Activated CD4-positive, alpha-beta T cell treated with anti-CD3 and anti-CD28 coated beads, Interleukin-2, amount 10 ng/mL, durations not matched to agents 7 days and 5 days (primary cell): Measurements from ENCODE around the gene ADAR. TPM values are rescaled to one million over a fixed set of nuclear protein-coding genes. Genes with fewer than 3 reads are reported as not detected.

ENCODE experiments used
- CTCF ChIA-PET: fragments of 350-600 bp; sonication (Branson Sonifier 250); formaldehyde crosslinking; loops from one replicate; lab custom pipeline; 2021; ENCODE audit warnings: antibody characterized with exemption; lab: Charles Lee
- POLR2A ChIA-PET: fragments of 350-600 bp; sonication (Branson Sonifier 250); formaldehyde crosslinking; loops from one replicate; lab custom pipeline; 2021; ENCODE audit warnings: antibody characterized with exemption; lab: Charles Lee
- DNase-seq: peaks from one replicate; pipeline ENCODE4 v3.0.0-alpha.2; 2020
- H3K27ac Mint-ChIP-seq: one replicate; pipeline ENCODE4 v1.8.0; 2021; ENCODE audit warnings: mild to moderate bottlenecking, moderate library complexity, mixed read lengths
- H3K27me3 Mint-ChIP-seq: one replicate; pipeline ENCODE4 v1.8.0; 2021; ENCODE audit warnings: mixed read lengths
- H3K36me3 Mint-ChIP-seq: one replicate; pipeline ENCODE4 v1.8.0; 2021; ENCODE audit warnings: low read depth, mixed read lengths
- H3K4me1 Mint-ChIP-seq: one replicate; pipeline ENCODE4 v1.8.0; 2021; ENCODE audit warnings: mixed read lengths
- H3K4me3 Mint-ChIP-seq: one replicate; pipeline ENCODE4 v1.8.0; 2021; ENCODE audit warnings: mild to moderate bottlenecking, moderate library complexity, mixed read lengths
- H3K9me3 Mint-ChIP-seq: one replicate; pipeline ENCODE4 v1.8.0; 2021; ENCODE audit warnings: mixed read lengths
- total RNA-seq, 2 experiments: library from RNA; stranded (reverse); gene quantifications; one replicate each; pipeline ENCODE4 v1.2.3, GENCODE V29; 2021

The ADAR gene
- total RNA-seq, 2 experiments from 2014 or later, result 384 to 394 TPM

GRCh38 chr1:154565876-154566275 lies 42.1 kb downstream of the ADAR start:
- DNase-seq, result no peak
- POLR2A ChIA-PET, result no interaction called here
- Mint-ChIP-seq H3K9me3 (no peaks in the 10 kb centered on the region), H3K4me1 (peaks cover 8% of the 10 kb centered on the region), H3K27ac (no peak overlapping the region), H3K27me3 (peaks cover 21% of the 10 kb centered on the region), H3K36me3 (no peaks in the 10 kb centered on the region), H3K4me3 (no peak overlapping the region)
- CTCF ChIA-PET, result no interaction called here

- H3K27me3 Mint-ChIP-seq, result no peaks in the 10 kb centered on the region
- H3K36me3 Mint-ChIP-seq, result peaks cover 26% of the 10 kb centered on the region
- peak overlapping the region; percentile 84 for H3K4me3 Mint-ChIP-seq
- ChIA-PET POLR2A (no interaction called here), CTCF (interaction anchor here (0.6 to 2.3 kb wide), 37 partner anchors 8 to 526 kb away, joined by 3 to 11 read pairs (median 4); partner anchors contain the start of genes CHRNB2, LENEP and PMVK)
- peak; percentile 91 for DNase-seq
- no peaks in the 10 kb centered on the region for H3K9me3 Mint-ChIP-seq
- H3K4me1 Mint-ChIP-seq, result peaks cover 42% of the 10 kb centered on the region
- peak overlapping the region; percentile 90 for H3K27ac Mint-ChIP-seq
Measured at GRCh38 chr1:154559466-154560044, 48.4 kb downstream of the ADAR start.

GRCh38 chr1:154558720-154559465 lies 49.1 kb downstream of the ADAR start:
- ChIA-PET CTCF (interaction anchor here (0.7 to 2.3 kb wide), 28 partner anchors 9 to 441 kb away, joined by 3 to 11 read pairs (median 4); partner anchors contain the start of genes CHRNB2, LENEP and PMVK), POLR2A (no interaction called here)
- Mint-ChIP-seq H3K36me3 (peaks cover 29% of the 10 kb centered on the region), H3K27ac (peak overlapping the region; percentile 90), H3K4me3 (peak overlapping the region; percentile 84), H3K9me3 (no peaks in the 10 kb centered on the region), H3K27me3 (no peaks in the 10 kb centered on the region), H3K4me1 (peaks cover 42% of the 10 kb centered on the region)
- DNase-seq, result peak; percentile 99

- H3K9me3 Mint-ChIP-seq, result no peaks in the 10 kb centered on the region
- peak; percentile 40 for DNase-seq
- ChIA-PET POLR2A (interaction anchor here (0.6 kb wide), 1 partner anchor 60 kb away, joined by 4 read pairs; no protein-coding TSS in a partner anchor), CTCF (interaction anchor here (0.7 to 1.5 kb wide), 2 partner anchors 37 to 78 kb away, joined by 3 to 4 read pairs; no protein-coding TSS in a partner anchor)
- H3K27me3 Mint-ChIP-seq, result no peaks in the 10 kb centered on the region
- peaks cover 42% of the 10 kb centered on the region for H3K4me1 Mint-ChIP-seq
- peak within 1 kb of the TSS; percentile 91 for H3K27ac Mint-ChIP-seq
- H3K4me3 Mint-ChIP-seq, result peak within 1 kb of the TSS; percentile 87
- H3K36me3 Mint-ChIP-seq, result peaks cover 37% of the 10 kb centered on the region
Measured at GRCh38 chr1:154557939-154558719, 49.9 kb downstream of the ADAR start, which contains the start of gene UBE2Q1. Gene UBE2Q1, minus strand, starts transcription at chr1:154558662. Its CDS starts 109 bp downstream, at chr1:154558553.

- H3K4me3 Mint-ChIP-seq, result peak overlapping the region; percentile 87
- ChIA-PET CTCF (interaction anchor here (1.0 to 1.5 kb wide), 2 partner anchors 11 to 78 kb away, joined by 3 to 4 read pairs; no protein-coding TSS in a partner anchor), POLR2A (interaction anchor here (0.6 kb wide), 1 partner anchor 60 kb away, joined by 4 read pairs; no protein-coding TSS in a partner anchor)
- H3K36me3 Mint-ChIP-seq, result peaks cover 43% of the 10 kb centered on the region
- H3K4me1 Mint-ChIP-seq, result peaks cover 42% of the 10 kb centered on the region
- no peak for DNase-seq
- no peaks in the 10 kb centered on the region for H3K9me3 Mint-ChIP-seq
- H3K27me3 Mint-ChIP-seq, result no peaks in the 10 kb centered on the region
- H3K27ac Mint-ChIP-seq, result peak overlapping the region; percentile 91
Measured at GRCh38 chr1:154557248-154557938, 50.6 kb downstream of the ADAR start.

- Mint-ChIP-seq H3K9me3 (no peaks in the 10 kb centered on the region), H3K27me3 (no peaks in the 10 kb centered on the region), H3K36me3 (peaks cover 53% of the 10 kb centered on the region), H3K27ac (peak overlapping the region; percentile 64), H3K4me1 (peaks cover 42% of the 10 kb centered on the region), H3K4me3 (peak overlapping the region; percentile 87)
- POLR2A ChIA-PET, result no interaction called here
- CTCF ChIA-PET, result interaction anchor here (1.0 to 1.6 kb wide), 2 partner anchors 10 to 14 kb away, joined by 3 to 4 read pairs; no protein-coding TSS in a partner anchor
- DNase-seq, result no peak
Measured at GRCh38 chr1:154556422-154556821, 51.6 kb downstream of the ADAR start.

GRCh38 chr1:154553056-154554030 lies 54.6 kb downstream of the ADAR start:
- no peaks in the 10 kb centered on the region for H3K27me3 Mint-ChIP-seq
- H3K27ac Mint-ChIP-seq, result no peak overlapping the region
- ChIA-PET CTCF (interaction anchor here (1.3 to 1.4 kb wide), 2 partner anchors 14 to 74 kb away, joined by 3 to 5 read pairs; no protein-coding TSS in a partner anchor), POLR2A (no interaction called here)
- peaks cover 76% of the 10 kb centered on the region for H3K36me3 Mint-ChIP-seq
- H3K4me3 Mint-ChIP-seq, result no peak overlapping the region
- DNase-seq, result no peak
- no peaks in the 10 kb centered on the region for H3K9me3 Mint-ChIP-seq
- H3K4me1 Mint-ChIP-seq, result peaks cover 40% of the 10 kb centered on the region

- POLR2A ChIA-PET, result no interaction called here
Measured at GRCh38 chr1:154552036-154552435, 56.0 kb downstream of the ADAR start.

GRCh38 chr1:154551474-154551873 lies 56.5 kb downstream of the ADAR start:
- H3K4me3 Mint-ChIP-seq, result no peak overlapping the region
- no peak for DNase-seq
- H3K27me3 Mint-ChIP-seq, result no peaks in the 10 kb centered on the region
- H3K36me3 Mint-ChIP-seq, result peaks cover 69% of the 10 kb centered on the region
- POLR2A ChIA-PET, result no interaction called here
- no peak overlapping the region for H3K27ac Mint-ChIP-seq
- CTCF ChIA-PET, result interaction anchor here (0.6 kb wide), 1 partner anchor 1482 kb away, joined by 3 read pairs; no protein-coding TSS in a partner anchor
- no peaks in the 10 kb centered on the region for H3K9me3 Mint-ChIP-seq
- H3K4me1 Mint-ChIP-seq, result peaks cover 32% of the 10 kb centered on the region

More at GRCh38 chr1:154552036-154552435, 56.0 kb downstream of the ADAR start:
- CTCF ChIA-PET, result interaction anchor here (0.9 kb wide), 1 partner anchor 73 kb away, joined by 4 read pairs; no protein-coding TSS in a partner anchor
- Mint-ChIP-seq H3K27ac (no peak overlapping the region), H3K4me1 (peaks cover 37% of the 10 kb centered on the region), H3K4me3 (no peak overlapping the region), H3K36me3 (peaks cover 70% of the 10 kb centered on the region), H3K27me3 (no peaks in the 10 kb centered on the region), H3K9me3 (no peaks in the 10 kb centered on the region)
- no peak for DNase-seq

- Mint-ChIP-seq H3K27me3 (no peaks in the 10 kb centered on the region), H3K27ac (no peak overlapping the region), H3K4me1 (peaks cover 25% of the 10 kb centered on the region), H3K9me3 (no peaks in the 10 kb centered on the region), H3K4me3 (no peak overlapping the region), H3K36me3 (peaks cover 62% of the 10 kb centered on the region)
- POLR2A ChIA-PET, result no interaction called here
- DNase-seq, result no peak
- CTCF ChIA-PET, result interaction anchor here (1.7 kb wide), 1 partner anchor 70 kb away, joined by 7 read pairs; no protein-coding TSS in a partner anchor
Measured at GRCh38 chr1:154550657-154551056, 57.3 kb downstream of the ADAR start.

- Mint-ChIP-seq H3K4me1 (peaks cover 19% of the 10 kb centered on the region), H3K27me3 (no peaks in the 10 kb centered on the region), H3K9me3 (no peaks in the 10 kb centered on the region), H3K4me3 (no peak overlapping the region), H3K27ac (no peak overlapping the region), H3K36me3 (peaks cover 56% of the 10 kb centered on the region)
- POLR2A ChIA-PET, result interaction anchor here (0.5 kb wide), 1 partner anchor 1675 kb away, joined by 4 read pairs; no protein-coding TSS in a partner anchor
- no peak for DNase-seq
- CTCF ChIA-PET, result interaction anchor here (0.6 to 2.2 kb wide), 3 partner anchors 9 to 763 kb away, joined by 3 to 7 read pairs (median 5); no protein-coding TSS in a partner anchor
Measured at GRCh38 chr1:154550070-154550469, 57.9 kb downstream of the ADAR start.
